ENCODE measurements around the gene GTSE1.

GTSE1 gene

GRCh38 chr22:46353483-46354105 is 56.9 kb downstream of the GTSE1 start:
- TF ChIP-seq SIN3A (IDR thresholded peaks at IDR 0.05; ENCODE audit: borderline replicate concordance, insufficient read depth, low read length) (no peak), REST (IDR thresholded peaks at IDR 0.05; ENCODE audit: insufficient read depth in 1 of 2, low read depth in 2 of 2, low read length in 2 of 2) (no peak), FOXP2 (optimal IDR thresholded peaks at IDR 0.05; ENCODE audit: borderline replicate concordance, extremely low read depth, extremely low read length, insufficient read depth) (no peak), POLR2AphosphoS5 (IDR thresholded peaks at IDR 0.05; ENCODE audit: low read depth, low read length) (no peak), TAF1 (IDR thresholded peaks at IDR 0.05; ENCODE audit: borderline replicate concordance, insufficient read depth, low read length) (no peak)

- no peak for TF ChIP-seq SIN3A (IDR thresholded peaks at IDR 0.05; ENCODE audit: borderline replicate concordance, insufficient read depth, low read length)
- TF ChIP-seq FOXP2 (optimal IDR thresholded peaks at IDR 0.05; ENCODE audit: borderline replicate concordance, extremely low read depth, extremely low read length, insufficient read depth) = no peak
- TF ChIP-seq POLR2AphosphoS5 (IDR thresholded peaks at IDR 0.05; ENCODE audit: low read depth, low read length) = no peak
- no peak for TF ChIP-seq REST (IDR thresholded peaks at IDR 0.05; ENCODE audit: insufficient read depth in 1 of 2, low read depth in 2 of 2, low read length in 2 of 2)
- no peak for TF ChIP-seq TAF1 (IDR thresholded peaks at IDR 0.05; ENCODE audit: borderline replicate concordance, insufficient read depth, low read length)
These were observed 57.7 kb downstream of the GTSE1 start for GRCh38 chr22:46354176-46354992.

GRCh38 chr22:46354993-46355305 is 58.3 kb downstream of the GTSE1 start:
- no peak for TF ChIP-seq REST (IDR thresholded peaks at IDR 0.05; ENCODE audit: insufficient read depth in 1 of 2, low read depth in 2 of 2, low read length in 2 of 2)

- TF ChIP-seq REST (IDR thresholded peaks at IDR 0.05; ENCODE audit: insufficient read depth in 1 of 2, low read depth in 2 of 2, low read length in 2 of 2) (no peak), FOXP2 (optimal IDR thresholded peaks at IDR 0.05; ENCODE audit: borderline replicate concordance, extremely low read depth, extremely low read length, insufficient read depth) (no peak), SIN3A (IDR thresholded peaks at IDR 0.05; ENCODE audit: borderline replicate concordance, insufficient read depth, low read length) (no peak), POLR2AphosphoS5 (IDR thresholded peaks at IDR 0.05; ENCODE audit: low read depth, low read length) (no peak), TAF1 (IDR thresholded peaks at IDR 0.05; ENCODE audit: borderline replicate concordance, insufficient read depth, low read length) (no peak)
These were observed 58.8 kb downstream of the GTSE1 start for GRCh38 chr22:46355369-46355995.
